Nephron progenitor cell (in vitro differentiated cells): ENCODE measurements around the gene HPSE2.

Experiments
- DNase-seq: peaks from one replicate; pipeline ENCODE4 v3.0.0; 2021
- H3K27ac Mint-ChIP-seq: 2 replicates; pipeline ENCODE4 v1.8.0; 2021; ENCODE audit warnings: mild to moderate bottlenecking, moderate library complexity, mixed read lengths
- H3K27me3 Mint-ChIP-seq: 2 replicates; pipeline ENCODE4 v1.8.0; 2021; ENCODE audit warnings: mild to moderate bottlenecking, low read depth, mixed read lengths; ENCODE audit not compliant: poor library complexity
- H3K36me3 Mint-ChIP-seq: 2 replicates; pipeline ENCODE4 v1.8.0; 2021; ENCODE audit warnings: low read depth, mixed read lengths
- H3K4me1 Mint-ChIP-seq: 2 replicates; pipeline ENCODE4 v1.8.0; 2021; ENCODE audit warnings: mixed read lengths
- H3K4me3 Mint-ChIP-seq: 2 replicates; pipeline ENCODE4 v1.8.0; 2021; ENCODE audit warnings: mild to moderate bottlenecking, moderate library complexity, mixed read lengths
- H3K9me3 Mint-ChIP-seq: 2 replicates; pipeline ENCODE4 v1.8.0; 2021; ENCODE audit warnings: mild to moderate bottlenecking, moderate library complexity, mixed read lengths
- TF ChIP-seq, protein P1 (sequence below): fragments of 200-600 bp; sonication (generic); IDR thresholded peaks from 2 replicates; pipeline ENCODE4 v1.5.0; 2021; ENCODE audit warnings: antibody characterized with exemption

HPSE2 gene

DNA sequence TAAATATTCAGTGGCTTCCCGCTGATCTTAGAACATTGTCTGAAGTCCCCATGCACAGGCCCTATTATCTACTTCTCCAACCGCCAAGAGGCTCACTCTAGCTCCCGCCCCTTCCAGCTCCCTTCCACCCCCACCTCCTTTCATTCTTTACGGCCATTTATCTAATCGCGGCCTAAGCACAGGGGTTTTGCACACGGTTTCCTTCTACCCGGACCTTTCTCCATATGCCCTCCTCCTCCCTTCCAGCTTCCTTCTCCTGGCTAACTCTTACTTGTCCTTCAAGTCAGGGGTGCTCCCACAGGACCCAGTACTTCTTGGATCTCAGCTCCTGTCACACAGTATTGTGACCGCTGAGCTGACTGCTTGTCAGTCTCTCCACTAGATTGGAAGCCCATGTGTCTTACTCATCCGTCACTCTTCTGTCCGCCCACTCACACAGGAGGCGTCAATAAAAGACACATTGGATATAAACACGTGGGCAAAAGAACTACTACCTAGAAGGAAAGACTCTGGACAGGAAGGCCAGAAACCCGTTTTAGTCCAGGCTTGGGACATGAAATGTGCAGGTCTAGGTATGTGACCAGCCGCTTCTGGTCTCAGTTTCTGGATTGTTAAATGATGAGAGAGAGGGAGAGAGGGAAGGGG, 768.7 kb downstream of the HPSE2 start:
- Mint-ChIP-seq H3K27ac (no peak overlapping the region), H3K27me3 (peaks cover 4% of the 10 kb centered on the region)

DNA sequence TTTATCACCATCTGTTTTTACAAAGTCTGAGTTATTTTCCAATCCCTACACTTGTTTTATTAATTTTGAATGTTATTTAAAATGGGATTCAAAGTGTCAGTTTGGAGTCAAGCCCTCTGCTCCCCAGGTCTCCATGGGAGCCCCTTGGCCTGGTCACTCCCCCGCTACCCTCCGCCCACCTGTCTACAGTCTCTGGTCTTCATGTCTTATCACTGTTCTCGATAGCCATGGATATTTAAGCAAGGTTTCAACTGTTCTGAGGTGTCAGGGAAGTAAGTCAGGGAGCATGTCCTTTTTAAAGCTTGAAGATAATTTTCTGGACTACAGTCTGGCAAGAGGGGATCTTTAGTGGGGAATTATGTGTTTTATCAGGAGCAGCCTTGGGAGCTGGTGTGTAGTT, 769.8 kb downstream of the HPSE2 start:
- peaks cover 4% of the 10 kb centered on the region for H3K27me3 Mint-ChIP-seq
- no peak for DNase-seq
- no peaks in the 10 kb centered on the region for H3K9me3 Mint-ChIP-seq
- peaks cover 32% of the 10 kb centered on the region for H3K4me1 Mint-ChIP-seq
- H3K27ac Mint-ChIP-seq = peak overlapping the region; percentile 70
- H3K4me3 Mint-ChIP-seq = no peak overlapping the region
- H3K36me3 Mint-ChIP-seq = no peaks in the 10 kb centered on the region
- TF ChIP-seq, protein P1, sequence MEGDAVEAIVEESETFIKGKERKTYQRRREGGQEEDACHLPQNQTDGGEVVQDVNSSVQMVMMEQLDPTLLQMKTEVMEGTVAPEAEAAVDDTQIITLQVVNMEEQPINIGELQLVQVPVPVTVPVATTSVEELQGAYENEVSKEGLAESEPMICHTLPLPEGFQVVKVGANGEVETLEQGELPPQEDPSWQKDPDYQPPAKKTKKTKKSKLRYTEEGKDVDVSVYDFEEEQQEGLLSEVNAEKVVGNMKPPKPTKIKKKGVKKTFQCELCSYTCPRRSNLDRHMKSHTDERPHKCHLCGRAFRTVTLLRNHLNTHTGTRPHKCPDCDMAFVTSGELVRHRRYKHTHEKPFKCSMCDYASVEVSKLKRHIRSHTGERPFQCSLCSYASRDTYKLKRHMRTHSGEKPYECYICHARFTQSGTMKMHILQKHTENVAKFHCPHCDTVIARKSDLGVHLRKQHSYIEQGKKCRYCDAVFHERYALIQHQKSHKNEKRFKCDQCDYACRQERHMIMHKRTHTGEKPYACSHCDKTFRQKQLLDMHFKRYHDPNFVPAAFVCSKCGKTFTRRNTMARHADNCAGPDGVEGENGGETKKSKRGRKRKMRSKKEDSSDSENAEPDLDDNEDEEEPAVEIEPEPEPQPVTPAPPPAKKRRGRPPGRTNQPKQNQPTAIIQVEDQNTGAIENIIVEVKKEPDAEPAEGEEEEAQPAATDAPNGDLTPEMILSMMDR = no peak

More for the DNA sequence above, 768.7 kb downstream of the HPSE2 start:
- Mint-ChIP-seq H3K36me3 (no peaks in the 10 kb centered on the region), H3K9me3 (no peaks in the 10 kb centered on the region), H3K4me3 (no peak overlapping the region), H3K4me1 (peaks cover 40% of the 10 kb centered on the region)
- TF ChIP-seq, protein P1 = no peak
- DNase-seq = no peak

DNA sequence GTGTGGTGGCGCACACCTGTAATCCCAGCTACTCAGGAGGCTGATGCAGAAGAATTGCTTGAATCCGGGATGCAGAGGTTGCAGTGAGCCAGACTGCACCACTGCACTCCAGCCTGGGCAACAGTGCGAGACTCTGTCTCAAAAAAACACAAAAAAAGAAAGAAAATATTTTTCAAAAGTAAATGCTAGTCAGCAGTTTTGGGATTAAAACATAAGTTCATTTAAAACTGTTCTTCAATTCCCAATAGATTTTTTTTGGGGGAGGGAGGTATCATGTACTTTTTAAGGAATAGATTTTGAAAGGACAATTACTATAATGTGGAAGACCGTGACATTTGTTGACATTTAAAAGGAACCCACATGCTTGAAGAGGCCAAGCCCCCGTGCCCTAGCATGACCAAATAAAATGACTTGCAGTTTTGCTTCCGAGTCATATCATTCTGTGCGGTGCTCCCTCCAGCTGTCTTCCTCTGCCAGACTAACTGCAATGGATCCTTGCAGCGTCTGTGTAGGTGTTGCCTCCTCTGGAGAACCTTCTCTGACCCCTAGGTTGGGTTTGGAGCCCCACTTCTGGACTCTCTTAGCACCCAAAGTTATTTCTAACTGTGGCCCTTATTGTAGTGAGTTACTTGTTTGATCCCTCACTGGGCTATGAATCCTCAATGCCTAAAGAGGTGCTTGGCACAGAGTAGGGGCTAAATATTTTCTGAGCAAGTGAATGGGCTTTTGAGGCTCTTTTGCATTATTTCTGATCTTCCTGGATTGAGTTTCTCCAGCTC, 771.5 kb downstream of the HPSE2 start:
- H3K4me3 Mint-ChIP-seq = no peak overlapping the region
- no peaks in the 10 kb centered on the region for H3K36me3 Mint-ChIP-seq
- H3K27ac Mint-ChIP-seq = no peak overlapping the region
- no peaks in the 10 kb centered on the region for H3K9me3 Mint-ChIP-seq
- TF ChIP-seq, protein P1 = no peak
- peaks cover 4% of the 10 kb centered on the region for H3K27me3 Mint-ChIP-seq
- H3K4me1 Mint-ChIP-seq = peaks cover 22% of the 10 kb centered on the region
- no peak for DNase-seq

DNA sequence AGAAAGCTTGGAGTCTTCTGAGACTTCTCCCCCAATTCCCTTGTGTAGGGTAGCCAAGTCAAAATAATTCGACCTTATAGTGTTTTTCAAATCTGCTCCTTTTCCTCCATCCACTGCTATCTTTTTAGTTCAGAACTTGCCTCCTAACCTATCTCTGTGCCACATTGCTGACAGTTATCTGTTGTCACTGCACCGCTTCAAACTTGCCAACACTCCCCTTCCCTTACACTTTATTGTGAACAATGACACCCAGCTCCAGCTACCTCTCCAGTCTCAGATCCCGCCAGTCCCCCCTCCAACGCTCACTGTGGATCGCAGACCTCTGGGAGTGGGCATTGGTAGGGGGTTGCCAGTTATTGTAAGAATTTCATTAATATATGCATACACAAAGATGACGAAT, 772.6 kb downstream of the HPSE2 start:
- DNase-seq = no peak

DNA sequence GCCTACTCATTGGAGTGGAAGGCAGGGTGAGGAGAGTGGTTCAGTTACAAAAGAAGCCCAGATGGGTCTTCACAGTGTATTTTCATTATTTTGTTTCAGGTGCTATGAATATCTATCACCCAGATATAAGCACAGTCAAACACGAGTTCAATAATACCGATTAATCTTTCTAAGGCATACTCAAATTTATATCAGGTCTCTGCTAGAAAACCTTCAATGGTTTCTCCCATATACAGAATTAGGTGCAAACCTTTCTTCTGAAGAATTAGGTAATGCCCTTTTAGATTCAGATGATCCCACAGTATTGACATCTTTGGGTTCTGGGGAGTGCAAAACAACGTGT, 774.2 kb downstream of the HPSE2 start:
- TF ChIP-seq, protein P1 = no peak
- H3K4me1 Mint-ChIP-seq = peaks cover 13% of the 10 kb centered on the region
- peaks cover 5% of the 10 kb centered on the region for H3K27me3 Mint-ChIP-seq
- no peak overlapping the region for H3K4me3 Mint-ChIP-seq
- DNase-seq = no peak
- H3K9me3 Mint-ChIP-seq = no peaks in the 10 kb centered on the region
- H3K36me3 Mint-ChIP-seq = no peaks in the 10 kb centered on the region
- no peak overlapping the region for H3K27ac Mint-ChIP-seq

More for the DNA sequence above, 772.6 kb downstream of the HPSE2 start:
- H3K36me3 Mint-ChIP-seq = no peaks in the 10 kb centered on the region
- H3K27me3 Mint-ChIP-seq = peaks cover under 1% of the 10 kb centered on the region
- H3K9me3 Mint-ChIP-seq = no peaks in the 10 kb centered on the region
- H3K4me3 Mint-ChIP-seq = no peak overlapping the region
- no peak overlapping the region for H3K27ac Mint-ChIP-seq
- H3K4me1 Mint-ChIP-seq = peaks cover 15% of the 10 kb centered on the region
- TF ChIP-seq, protein P1 = no peak
